ENCODE data around the gene CDHR2. TPM values are rescaled to one million over a fixed set of nuclear protein-coding genes. Genes with fewer than 3 reads are reported as not detected.

CDHR2 gene
- total and polyA plus RNA-seq, 2 of the 13 experiments (the other 11 are each of a cell fraction or from before 2014, with no cell fraction given): 17.9 to 20.9 TPM

DNA sequence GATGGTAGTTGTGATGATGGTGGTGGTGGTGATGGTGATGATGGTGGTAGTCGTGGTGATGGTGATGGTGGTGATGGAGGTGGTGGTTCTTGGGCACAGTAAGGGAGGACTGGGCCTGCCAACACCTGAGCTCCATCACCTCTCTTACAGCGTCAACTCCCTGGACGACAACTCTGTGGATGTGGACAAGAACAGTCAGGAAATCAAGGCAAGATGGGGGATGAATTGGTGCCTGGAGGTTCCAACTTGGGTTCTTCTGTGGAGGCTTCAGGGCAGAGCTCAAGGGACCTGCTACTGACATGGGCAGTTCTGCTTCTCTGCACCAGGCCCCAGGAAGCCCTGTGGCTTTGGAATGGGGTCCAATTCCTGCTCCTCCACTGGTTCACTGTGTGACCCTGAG is 43.4 kb downstream of the CDHR2 start:
- H4K20me1 ChIP-seq (ENCODE audit: insufficient read depth, low read length): no peaks in the 10 kb centered on the region
- in situ Hi-C loops (cut with HindIII; ENCODE audit: extremely low pct_ligation_motif_present, low pct_unique_long_range_greater_than_20kb): loop anchor here (25.0 kb wide), 1 partner anchor 855 kb away; no protein-coding TSS in a partner anchor
- DNase-seq (ENCODE audit: low spot score) (no peak), ATAC-seq (no peak), FAIRE-seq (no peak)
- H3K27ac ChIP-seq (ENCODE audit: extremely low read length, insufficient read depth, low read length): no peak overlapping the region
- H3K4me2 ChIP-seq (ENCODE audit: low read depth, low read length): no peak overlapping the region
- ChIA-PET CTCF (ENCODE audit: low intra/inter-chr PET ratio, low total read pairs) (no interaction called here), POLR2A (no interaction called here)
- intact Hi-C loops (cut with micrococcal nuclease; ENCODE audit: unreplicated experiment): no loop called here
- no TSS peak for BruUV-seq (replicated peaks)
- no peaks in the 10 kb centered on the region for H3K79me2 ChIP-seq (ENCODE audit: insufficient read depth, low read length)
- H3K9ac ChIP-seq (ENCODE audit: insufficient read depth, low read depth, low read length): no peak overlapping the region
- no peaks in the 10 kb centered on the region; a peak in 1 of 5 replicates for H3K27me3 ChIP-seq (ENCODE audit: control insufficient read depth in 1 of 2, insufficient read depth in 2 of 2, low read length in 2 of 2)
- no peak overlapping the region for H2AFZ ChIP-seq (ENCODE audit: low read length)
- no peaks in the 10 kb centered on the region; the same call in 1 of the 2 replicates for H3K9me3 ChIP-seq (ENCODE audit: low read length)
- peaks cover 0 to 13% of the 10 kb centered on the region in 2 experiments; a peak in 1 of 5 replicates for H3K36me3 ChIP-seq (replicated peaks in 1 of 2; ENCODE audit: control insufficient read depth in 1 of 2, insufficient read depth in 2 of 2, low read length in 2 of 2)
- no peaks in the 10 kb centered on the region for H3K4me1 ChIP-seq (ENCODE audit: insufficient read depth, low read length)
- TF ChIP-seq NFATC3 (CRISPR knock-in tag; IDR thresholded peaks at IDR 0.05): no peak
- no peak for TF ChIP-seq NFKBIZ (CRISPR knock-in tag; IDR thresholded peaks at IDR 0.05)
- no peak for TF ChIP-seq EP300 (IDR thresholded peaks at IDR 0.05; ENCODE audit: low read depth in 2 of 2, low read length in 2 of 2)
- no peak for TF ChIP-seq EP300 (CRISPR knock-in tag; IDR thresholded peaks at IDR 0.05; ENCODE audit: borderline replicate concordance)
- no peak for TF ChIP-seq ZNF737 (CRISPR knock-in tag; IDR thresholded peaks at IDR 0.05; ENCODE audit: borderline replicate concordance)
- TF ChIP-seq RFXAP (CRISPR knock-in tag; IDR thresholded peaks at IDR 0.05; ENCODE audit: borderline replicate concordance): no peak
- TF ChIP-seq, protein P1, sequence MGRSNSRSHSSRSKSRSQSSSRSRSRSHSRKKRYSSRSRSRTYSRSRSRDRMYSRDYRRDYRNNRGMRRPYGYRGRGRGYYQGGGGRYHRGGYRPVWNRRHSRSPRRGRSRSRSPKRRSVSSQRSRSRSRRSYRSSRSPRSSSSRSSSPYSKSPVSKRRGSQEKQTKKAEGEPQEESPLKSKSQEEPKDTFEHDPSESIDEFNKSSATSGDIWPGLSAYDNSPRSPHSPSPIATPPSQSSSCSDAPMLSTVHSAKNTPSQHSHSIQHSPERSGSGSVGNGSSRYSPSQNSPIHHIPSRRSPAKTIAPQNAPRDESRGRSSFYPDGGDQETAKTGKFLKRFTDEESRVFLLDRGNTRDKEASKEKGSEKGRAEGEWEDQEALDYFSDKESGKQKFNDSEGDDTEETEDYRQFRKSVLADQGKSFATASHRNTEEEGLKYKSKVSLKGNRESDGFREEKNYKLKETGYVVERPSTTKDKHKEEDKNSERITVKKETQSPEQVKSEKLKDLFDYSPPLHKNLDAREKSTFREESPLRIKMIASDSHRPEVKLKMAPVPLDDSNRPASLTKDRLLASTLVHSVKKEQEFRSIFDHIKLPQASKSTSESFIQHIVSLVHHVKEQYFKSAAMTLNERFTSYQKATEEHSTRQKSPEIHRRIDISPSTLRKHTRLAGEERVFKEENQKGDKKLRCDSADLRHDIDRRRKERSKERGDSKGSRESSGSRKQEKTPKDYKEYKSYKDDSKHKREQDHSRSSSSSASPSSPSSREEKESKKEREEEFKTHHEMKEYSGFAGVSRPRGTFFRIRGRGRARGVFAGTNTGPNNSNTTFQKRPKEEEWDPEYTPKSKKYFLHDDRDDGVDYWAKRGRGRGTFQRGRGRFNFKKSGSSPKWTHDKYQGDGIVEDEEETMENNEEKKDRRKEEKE (IDR thresholded peaks at IDR 0.05): no peak
- no peak overlapping the region for H3K4me3 ChIP-seq (replicated peaks in 1 of 3; ENCODE audit: insufficient read depth in 1 of 3, low read depth in 2 of 3, low read length in 3 of 3)
- 95% methylated on average over 3 of the region's 3 CpGs for WGBS (ENCODE audit: low lambda C conversion rate)

All from HepG2 (cell line).